ENCODE data around the gene MAP3K1. TPM values are rescaled to one million over a fixed set of nuclear protein-coding genes. Genes with fewer than 3 reads are reported as not detected.

MAP3K1 gene
- total and polyA plus RNA-seq, 4 donors, result 17.0 to 47.6 (median 24.9) TPM

Other genes starting within 250 kb of the MAP3K1 start
- 10 to 100 TPM; 10.7 to 13.4 TPM for gene SETD9, start 94.0 kb downstream of the MAP3K1 start, total RNA-seq
- 10 to 100 TPM in 1 of 2 donors, 1 to 10 TPM in 1; 9.6 to 14.5 TPM for gene SETD9, start 94.0 kb downstream of the MAP3K1 start, polyA plus RNA-seq (ENCODE audit: insufficient read length in 2 of 2)
- 10 to 100 TPM; 35.9 to 42.6 TPM for gene MIER3, start 136.6 kb downstream of the MAP3K1 start, total RNA-seq
- gene MIER3, start 136.6 kb downstream of the MAP3K1 start, polyA plus RNA-seq (ENCODE audit: insufficient read length in 2 of 2), result 10 to 100 TPM; 17.5 to 24.0 TPM